SK-N-SH treated with all-trans-retinoic acid at 6 μM for 48 hours (cell line): Measurements from ENCODE around the gene ANKFN1.

ENCODE experiments used
- ARNTL ChIP-seq: fragments of 450-650 bp; formaldehyde crosslinking; IDR thresholded peaks from 2 replicates; pipeline ENCODE4 v1.5.0; 2020; ENCODE audit warnings: low read depth, mild to moderate bottlenecking, moderate library complexity, borderline replicate concordance
- CREB5 ChIP-seq: fragments of 250-450 bp; sonication (Bioruptor Pico); IDR thresholded peaks from 2 replicates; pipeline ENCODE4 v1.5.1; 2020; ENCODE audit warnings: low read depth, mild to moderate bottlenecking, moderate library complexity
- CSDC2 ChIP-seq: fragments of 250-450 bp; sonication (Bioruptor Pico); IDR thresholded peaks from 2 replicates; pipeline ENCODE4 v1.5.0; 2020; ENCODE audit warnings: mild to moderate bottlenecking, moderate library complexity
- GLIS3 ChIP-seq: fragments of 250-450 bp; sonication (Bioruptor Pico); IDR thresholded peaks from 2 replicates; pipeline ENCODE4 v1.5.0; 2020; ENCODE audit warnings: mild to moderate bottlenecking, moderate library complexity
- OSR1 ChIP-seq: fragments of 250-450 bp; sonication (Bioruptor Pico); IDR thresholded peaks from 2 replicates; pipeline ENCODE4 v1.8.0; 2022; ENCODE audit warnings: moderate library complexity, mild to moderate bottlenecking, inconsistent platforms
- PATZ1 ChIP-seq: fragments of 250-450 bp; sonication (Bioruptor Pico); IDR thresholded peaks from 2 replicates; pipeline ENCODE4 v1.8.0; 2020; ENCODE audit warnings: mild to moderate bottlenecking, moderate library complexity, borderline replicate concordance
- POU6F1 ChIP-seq: fragments of 250-450 bp; sonication (Bioruptor Pico); IDR thresholded peaks from 2 replicates; pipeline ENCODE4 v1.8.0; 2021; ENCODE audit warnings: low read depth, mild to moderate bottlenecking, moderate library complexity, borderline replicate concordance
- PPARA ChIP-seq: fragments of 250-450 bp; sonication (Bioruptor Pico); IDR thresholded peaks from 2 replicates; pipeline ENCODE4 v1.5.0; 2020; ENCODE audit warnings: mild to moderate bottlenecking, borderline replicate concordance
- RARB ChIP-seq: fragments of 250-450 bp; sonication (Bioruptor Pico); IDR thresholded peaks from 2 replicates; pipeline ENCODE4 v1.8.0; 2021; ENCODE audit warnings: mild to moderate bottlenecking, moderate library complexity
- SNAI2 ChIP-seq: fragments of 250-450 bp; sonication (Bioruptor Pico); IDR thresholded peaks from 2 replicates; pipeline ENCODE4 v1.5.0; 2020; ENCODE audit warnings: mild to moderate bottlenecking, moderate library complexity
- TOX ChIP-seq: fragments of 250-450 bp; sonication (Bioruptor Pico); IDR thresholded peaks from 2 replicates; pipeline ENCODE4 v1.8.0; 2021; ENCODE audit warnings: mild to moderate bottlenecking, moderate library complexity, borderline replicate concordance
- ZFP3 ChIP-seq: fragments of 250-450 bp; sonication (Bioruptor Pico); IDR thresholded peaks from 2 replicates; pipeline ENCODE4 v1.5.0; 2020; ENCODE audit warnings: mild to moderate bottlenecking, moderate library complexity
- ZNF70 ChIP-seq: fragments of 450-650 bp; formaldehyde crosslinking; IDR thresholded peaks from 2 replicates; pipeline ENCODE4 v1.5.0; 2020; ENCODE audit warnings: mild to moderate bottlenecking, moderate library complexity

GRCh38 chr17:56111706-56112485, 41.4 kb upstream of the ANKFN1 start:
- TF ChIP-seq PPARA (CRISPR knock-in tag) (no peak), TOX (CRISPR knock-in tag) (no peak), POU6F1 (no peak), SNAI2 (CRISPR knock-in tag) (no peak), ZNF70 (CRISPR knock-in tag) (no peak), GLIS3 (CRISPR knock-in tag) (no peak), ARNTL (CRISPR knock-in tag) (no peak), PATZ1 (no peak), RARB (CRISPR knock-in tag) (no peak), CSDC2 (CRISPR knock-in tag) (no peak), ZFP3 (CRISPR knock-in tag) (no peak), CREB5 (CRISPR knock-in tag) (no peak), OSR1 (CRISPR knock-in tag) (no peak)
